Activated T-cell treated with anti-CD3 and anti-CD28 coated beads, Interleukin-2, amount 50 U/mL, for 72 hours (primary cell): Measurements from ENCODE around the gene ACOD1. TPM values are rescaled to one million over a fixed set of nuclear protein-coding genes. Genes with fewer than 3 reads are reported as not detected.

ENCODE experiments used
- ATAC-seq, 2 donors: fragments of 150-1000 bp; cut with Tn5 transposase; replicated peaks in 1 of 2; 2 replicates each; pipeline ENCODE4 v1.10.0; 2021; ENCODE audit warnings: moderate library complexity in 2 of 2, mild to moderate bottlenecking in 1 of 2
- DNase-seq, 2 donors: peaks; one replicate each; pipeline ENCODE4 v3.0.0; 2021 to 2022; ENCODE audit warnings: mixed read lengths in 1 of 2
- H3K27ac Mint-ChIP-seq: one replicate; pipeline ENCODE4 v1.8.0; 2022; ENCODE audit warnings: mild to moderate bottlenecking, moderate library complexity, mixed read lengths
- H3K27me3 Mint-ChIP-seq: one replicate; pipeline ENCODE4 v1.8.0; 2022; ENCODE audit warnings: low read depth, mixed read lengths
- H3K36me3 Mint-ChIP-seq, 2 donors: one replicate each; pipeline ENCODE4 v1.8.0; 2022; ENCODE audit warnings: mixed read lengths in 2 of 2, mild to moderate bottlenecking in 1 of 2; ENCODE audit not compliant: insufficient read depth in 2 of 2
- H3K4me1 Mint-ChIP-seq: one replicate; pipeline ENCODE4 v1.8.0; 2022; ENCODE audit warnings: low read depth, mixed read lengths
- H3K4me3 Mint-ChIP-seq, 2 donors: one replicate each; pipeline ENCODE4 v1.8.0; 2022; ENCODE audit warnings: mild to moderate bottlenecking in 2 of 2, mixed read lengths in 2 of 2, moderate library complexity in 2 of 2
- H3K9me3 Mint-ChIP-seq, 2 donors: one replicate each; pipeline ENCODE4 v1.8.0; 2022; ENCODE audit warnings: mixed read lengths in 2 of 2
- total RNA-seq, 2 donors: library from RNA; stranded (reverse); gene quantifications; one replicate each; pipeline ENCODE4 v1.2.3, GENCODE V29; 2022

ACOD1 gene
- total RNA-seq, 2 donors from 2014 or later, result not detected

DNA sequence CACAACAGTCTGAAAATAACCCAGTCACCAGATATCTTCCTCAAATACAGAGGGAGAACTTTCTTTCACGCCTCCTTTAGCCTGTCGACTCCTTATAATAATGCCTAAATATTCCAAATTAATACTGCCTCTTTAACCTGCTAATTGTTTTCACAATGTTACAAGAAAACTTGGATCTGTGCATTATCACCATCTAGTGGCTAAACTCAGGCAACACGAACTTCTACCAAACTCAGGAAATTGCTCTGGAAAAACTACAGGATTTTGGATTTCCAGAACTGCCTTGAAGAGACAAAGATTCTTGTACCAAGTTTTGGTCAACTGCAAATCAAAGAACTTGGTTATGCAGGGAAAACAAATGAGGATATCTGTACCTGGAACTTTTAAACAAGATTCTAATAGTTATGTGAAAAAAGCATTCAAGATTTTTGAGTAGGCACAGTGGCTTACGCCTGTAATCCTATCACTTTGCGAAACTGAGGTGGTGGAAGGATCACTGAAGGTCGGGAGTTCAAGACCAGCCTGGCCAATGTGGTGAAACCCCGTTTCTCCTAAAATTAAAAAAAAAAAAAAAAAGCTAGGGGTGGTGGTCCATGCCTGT is 54.4 kb downstream of the ACOD1 start:
- peak overlapping the region; percentile 43 for H3K27ac Mint-ChIP-seq
- ATAC-seq (peak in 1 of 2 donors; percentile 32), DNase-seq (no peak)
- H3K27me3 Mint-ChIP-seq, result no peaks in the 10 kb centered on the region
- H3K4me3 Mint-ChIP-seq, result no peak overlapping the region
- peaks cover 33% of the 10 kb centered on the region for H3K4me1 Mint-ChIP-seq
- H3K9me3 Mint-ChIP-seq, result no peaks in the 10 kb centered on the region
- peaks cover 2 to 14% of the 10 kb centered on the region in 2 donors for H3K36me3 Mint-ChIP-seq

Other genes with a start within 250 kb of the ACOD1 start
- gene KCTD12, start 62.1 kb upstream of the ACOD1 start, total RNA-seq, result 1 to 10 TPM; 3.3 to 6.6 TPM
- gene CLN5, start 43.6 kb downstream of the ACOD1 start, total RNA-seq, result 10 to 100 TPM; 14.0 to 16.4 TPM
- 10 to 100 TPM; 40.3 to 44.5 TPM for gene FBXL3, start 78.6 kb downstream of the ACOD1 start, total RNA-seq